Esophagus squamous epithelium (tissue), 4 donors: ENCODE measurements around the gene ADAMTS12.

ENCODE experiments used
- POLR2A ChIP-seq, 4 donors: fragments of 450-650 bp; IDR thresholded peaks; one replicate each; pipeline ENCODE4 v1.6.1; 2017; ENCODE audit warnings: antibody characterized with exemption in 4 of 4, mild to moderate bottlenecking in 4 of 4, moderate library complexity in 3 of 4
- TF ChIP-seq, protein P1 (sequence below), 6 experiments: fragments of 450-650 bp in 4 of 6; fragments of 200-600 bp in 2 of 6; sonication (generic) in 2 of 6; IDR thresholded peaks; one replicate each; pipeline ENCODE4 v1.5.1; 2016 to 2019; ENCODE audit warnings: antibody characterized with exemption in 6 of 6, mild to moderate bottlenecking in 4 of 6, moderate library complexity in 4 of 6

DNA sequence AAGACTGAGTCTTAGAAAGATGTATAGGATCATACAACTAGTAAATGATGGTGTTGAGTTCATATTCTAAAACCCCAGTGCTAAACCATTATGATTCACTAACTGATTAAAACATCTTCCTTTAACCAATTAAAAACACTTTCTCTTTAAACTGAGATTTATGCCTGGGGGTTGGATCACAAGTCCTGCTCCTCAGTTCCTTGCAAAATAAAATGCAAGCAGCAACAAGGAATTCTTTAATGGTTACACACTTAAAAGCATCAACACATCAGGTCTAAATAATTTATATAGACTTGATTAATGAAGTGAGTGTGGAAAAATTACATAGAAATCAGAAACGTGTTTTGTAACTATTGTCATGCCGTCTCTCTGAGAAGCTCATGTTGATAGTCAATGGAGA, 261.8 kb downstream of the ADAMTS12 start:
- TF ChIP-seq, protein P1, sequence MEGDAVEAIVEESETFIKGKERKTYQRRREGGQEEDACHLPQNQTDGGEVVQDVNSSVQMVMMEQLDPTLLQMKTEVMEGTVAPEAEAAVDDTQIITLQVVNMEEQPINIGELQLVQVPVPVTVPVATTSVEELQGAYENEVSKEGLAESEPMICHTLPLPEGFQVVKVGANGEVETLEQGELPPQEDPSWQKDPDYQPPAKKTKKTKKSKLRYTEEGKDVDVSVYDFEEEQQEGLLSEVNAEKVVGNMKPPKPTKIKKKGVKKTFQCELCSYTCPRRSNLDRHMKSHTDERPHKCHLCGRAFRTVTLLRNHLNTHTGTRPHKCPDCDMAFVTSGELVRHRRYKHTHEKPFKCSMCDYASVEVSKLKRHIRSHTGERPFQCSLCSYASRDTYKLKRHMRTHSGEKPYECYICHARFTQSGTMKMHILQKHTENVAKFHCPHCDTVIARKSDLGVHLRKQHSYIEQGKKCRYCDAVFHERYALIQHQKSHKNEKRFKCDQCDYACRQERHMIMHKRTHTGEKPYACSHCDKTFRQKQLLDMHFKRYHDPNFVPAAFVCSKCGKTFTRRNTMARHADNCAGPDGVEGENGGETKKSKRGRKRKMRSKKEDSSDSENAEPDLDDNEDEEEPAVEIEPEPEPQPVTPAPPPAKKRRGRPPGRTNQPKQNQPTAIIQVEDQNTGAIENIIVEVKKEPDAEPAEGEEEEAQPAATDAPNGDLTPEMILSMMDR (IDR thresholded peaks at IDR 0.05) = no peak
- TF ChIP-seq POLR2A (IDR thresholded peaks at IDR 0.05) = no peak
